Kidney capillary endothelial cell (primary cell): ENCODE measurements around the gene GGT1.
"Not testable (repeated sequence)": the region's sequence is repeated elsewhere in the genome, so short reads cannot be mapped to it uniquely, and the experiment has no call there.

Experiments used
- DNase-seq: peaks from one replicate; pipeline ENCODE4 v3.0.0-alpha.2; 2018; ENCODE audit warnings: low spot score

The GGT1 gene

GRCh38 chr22:24642307-24642706 is 39.3 kb downstream of the GGT1 start:
- DNase-seq, result not testable (repeated sequence)

- not testable (repeated sequence) for DNase-seq
Measured at GRCh38 chr22:24644409-24644808, 41.4 kb downstream of the GGT1 start.

GRCh38 chr22:24645408-24646399 is 42.7 kb downstream of the GGT1 start:
- not testable (repeated sequence) for DNase-seq

GRCh38 chr22:24646756-24647155 is 43.8 kb downstream of the GGT1 start:
- DNase-seq, result not testable (repeated sequence)

GRCh38 chr22:24649371-24649770 is 46.4 kb downstream of the GGT1 start:
- not testable (repeated sequence) for DNase-seq

- DNase-seq, result not testable (repeated sequence)
Measured at GRCh38 chr22:24650884-24651283, 47.9 kb downstream of the GGT1 start.

- DNase-seq, result not testable (repeated sequence)
Measured at GRCh38 chr22:24665395-24665794, 62.4 kb downstream of the GGT1 start.

- DNase-seq, result not testable (repeated sequence)
Measured at GRCh38 chr22:24667904-24668303, 64.9 kb downstream of the GGT1 start.

- DNase-seq, result not testable (repeated sequence)
Measured at GRCh38 chr22:24672532-24672931, 69.5 kb downstream of the GGT1 start.
